Peyer's patch (tissue), 4 donors: ENCODE measurements around the gene DIS3L2. TPM values are rescaled to one million over a fixed set of nuclear protein-coding genes. Genes with fewer than 3 reads are reported as not detected.

ENCODE experiments used
- DNase-seq, 3 donors: peaks; one replicate each; pipeline ENCODE4 v3.0.0-alpha.2; 2017 to 2019
- H3K27ac ChIP-seq, 4 donors: fragments of 200-600 bp; sonication (generic); one replicate each; pipeline ENCODE4 v1.5.1; 2016 to 2019
- H3K27me3 ChIP-seq, 2 donors: fragments of 200-600 bp; sonication (generic); one replicate each; pipeline ENCODE4 v1.5.1; 2019
- H3K36me3 ChIP-seq, 3 donors: fragments of 200-600 bp; sonication (generic); one replicate each; pipeline ENCODE4 v1.5.1; 2016 to 2019
- H3K4me1 ChIP-seq, 4 donors: fragments of 200-600 bp; sonication (generic); one replicate each; pipeline ENCODE4 v1.5.1; 2016 to 2019
- H3K4me3 ChIP-seq, 4 donors: fragments of 200-600 bp; sonication (generic); 1 replicate in 3 of 4; 2 replicates in 1 of 4; pipeline ENCODE4 v1.5.1; 2016 to 2019; ENCODE audit warnings: mild to moderate bottlenecking in 1 of 4
- H3K9me3 ChIP-seq, 4 donors: fragments of 200-600 bp; sonication (generic); one replicate each; pipeline ENCODE4 v1.5.1; 2016 to 2019; ENCODE audit warnings: mild to moderate bottlenecking in 1 of 4
- POLR2A ChIP-seq, 2 donors: fragments of 450-650 bp; IDR thresholded peaks; one replicate each; pipeline ENCODE4 v1.5.1; 2017; ENCODE audit warnings: antibody characterized with exemption in 2 of 2, mild to moderate bottlenecking in 2 of 2, moderate library complexity in 2 of 2
- total RNA-seq, 4 donors: library from RNA; depleted of rRNA; stranded (reverse); fragments of >200 nt; gene quantifications; one replicate each; pipeline ENCODE4 v1.1.0, GENCODE V29; 2016
- TF ChIP-seq, protein P1 (sequence below), 6 experiments: fragments of 450-650 bp in 4 of 6; fragments of 200-600 bp in 2 of 6; sonication (generic) in 1 of 6; IDR thresholded peaks; one replicate each; pipeline ENCODE4 v1.5.1; 2017 to 2019; ENCODE audit warnings: antibody characterized with exemption in 6 of 6, mild to moderate bottlenecking in 3 of 6, moderate library complexity in 1 of 6

Gene DIS3L2
- total RNA-seq, 4 donors from 2014 or later, result 26.4 to 147 (median 58.3) TPM

DNA sequence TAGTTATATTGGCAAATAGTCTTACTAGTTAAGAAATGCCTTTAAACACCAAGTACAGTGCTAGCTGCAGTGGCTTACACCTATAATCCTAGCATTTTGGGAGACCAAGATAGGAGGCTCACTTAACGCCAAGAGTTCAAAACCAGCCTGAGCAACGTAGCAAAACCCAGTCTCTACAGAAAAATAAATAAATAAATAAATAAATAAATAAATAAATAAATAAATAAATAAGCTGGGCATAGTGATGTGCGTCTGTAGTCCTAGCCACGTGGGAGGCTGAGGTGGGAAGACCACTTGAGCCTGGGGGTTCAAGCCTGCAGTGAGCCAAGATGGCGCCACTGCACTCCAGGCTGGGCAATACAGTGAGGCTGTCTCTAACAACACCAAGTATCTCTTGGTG lies 258.4 kb downstream of the DIS3L2 start:
- Histone ChIP-seq H3K27ac (no peak overlapping the region), H3K4me3 (no peak overlapping the region), H3K4me1 (peaks cover 0 to 10% (median 0%) of the 10 kb centered on the region in 4 donors), H3K27me3 (no peaks in the 10 kb centered on the region), H3K9me3 (no peaks in the 10 kb centered on the region), H3K36me3 (no peaks in the 10 kb centered on the region)
- TF ChIP-seq, protein P1, sequence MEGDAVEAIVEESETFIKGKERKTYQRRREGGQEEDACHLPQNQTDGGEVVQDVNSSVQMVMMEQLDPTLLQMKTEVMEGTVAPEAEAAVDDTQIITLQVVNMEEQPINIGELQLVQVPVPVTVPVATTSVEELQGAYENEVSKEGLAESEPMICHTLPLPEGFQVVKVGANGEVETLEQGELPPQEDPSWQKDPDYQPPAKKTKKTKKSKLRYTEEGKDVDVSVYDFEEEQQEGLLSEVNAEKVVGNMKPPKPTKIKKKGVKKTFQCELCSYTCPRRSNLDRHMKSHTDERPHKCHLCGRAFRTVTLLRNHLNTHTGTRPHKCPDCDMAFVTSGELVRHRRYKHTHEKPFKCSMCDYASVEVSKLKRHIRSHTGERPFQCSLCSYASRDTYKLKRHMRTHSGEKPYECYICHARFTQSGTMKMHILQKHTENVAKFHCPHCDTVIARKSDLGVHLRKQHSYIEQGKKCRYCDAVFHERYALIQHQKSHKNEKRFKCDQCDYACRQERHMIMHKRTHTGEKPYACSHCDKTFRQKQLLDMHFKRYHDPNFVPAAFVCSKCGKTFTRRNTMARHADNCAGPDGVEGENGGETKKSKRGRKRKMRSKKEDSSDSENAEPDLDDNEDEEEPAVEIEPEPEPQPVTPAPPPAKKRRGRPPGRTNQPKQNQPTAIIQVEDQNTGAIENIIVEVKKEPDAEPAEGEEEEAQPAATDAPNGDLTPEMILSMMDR (IDR thresholded peaks at IDR 0.05), result no peak
- no peak for TF ChIP-seq POLR2A (IDR thresholded peaks at IDR 0.05)
- no peak for DNase-seq

DNA sequence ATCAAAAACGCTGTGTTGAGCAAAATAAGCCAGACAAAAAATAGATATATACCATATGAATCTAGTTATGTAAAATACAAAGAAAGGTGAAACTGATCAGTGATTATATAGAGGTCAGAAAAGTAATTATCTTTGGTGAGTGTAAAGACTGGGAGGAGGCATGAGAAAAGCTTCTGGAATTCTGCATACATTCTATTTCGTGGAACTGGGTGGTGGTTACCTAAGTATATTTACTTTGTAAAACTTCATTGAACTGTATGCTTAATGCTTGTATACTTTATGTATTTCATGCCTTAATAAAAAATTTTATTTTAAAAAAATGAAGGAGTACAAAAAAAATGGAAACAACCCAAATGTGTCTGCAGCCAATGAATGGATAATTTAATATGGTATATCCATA lies 263.9 kb downstream of the DIS3L2 start:
- no peaks in the 10 kb centered on the region for H3K36me3 ChIP-seq
- no peak overlapping the region for H3K4me3 ChIP-seq
- H3K27ac ChIP-seq, result no peak overlapping the region
- H3K4me1 ChIP-seq, result no peaks in the 10 kb centered on the region
- no peaks in the 10 kb centered on the region for H3K9me3 ChIP-seq
- no peaks in the 10 kb centered on the region for H3K27me3 ChIP-seq
- no peak for TF ChIP-seq POLR2A (IDR thresholded peaks at IDR 0.05)
- TF ChIP-seq, protein P1 (IDR thresholded peaks at IDR 0.05), result no peak
- no peak for DNase-seq

DNA sequence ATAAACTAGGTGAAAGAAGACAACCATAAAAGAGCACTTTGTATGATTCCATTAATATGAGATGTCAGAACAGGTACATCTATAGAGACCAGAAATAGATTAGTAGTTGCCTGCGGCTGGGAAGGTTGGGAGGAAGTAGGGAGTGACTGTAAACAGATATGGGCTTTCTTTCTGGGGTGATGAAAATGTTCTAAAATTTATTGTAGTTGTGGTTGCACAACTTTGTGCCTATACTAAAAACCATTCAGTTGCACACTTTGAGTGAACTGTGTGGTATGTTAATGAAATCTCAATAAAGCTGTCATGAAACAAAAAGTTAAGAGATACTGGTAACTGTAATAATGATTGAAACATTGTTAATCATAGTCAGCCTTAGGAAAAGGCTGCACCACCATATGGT lies 264.4 kb downstream of the DIS3L2 start:
- no peak for TF ChIP-seq POLR2A (IDR thresholded peaks at IDR 0.05)
- TF ChIP-seq, protein P1 (IDR thresholded peaks at IDR 0.05), result no peak

DNA sequence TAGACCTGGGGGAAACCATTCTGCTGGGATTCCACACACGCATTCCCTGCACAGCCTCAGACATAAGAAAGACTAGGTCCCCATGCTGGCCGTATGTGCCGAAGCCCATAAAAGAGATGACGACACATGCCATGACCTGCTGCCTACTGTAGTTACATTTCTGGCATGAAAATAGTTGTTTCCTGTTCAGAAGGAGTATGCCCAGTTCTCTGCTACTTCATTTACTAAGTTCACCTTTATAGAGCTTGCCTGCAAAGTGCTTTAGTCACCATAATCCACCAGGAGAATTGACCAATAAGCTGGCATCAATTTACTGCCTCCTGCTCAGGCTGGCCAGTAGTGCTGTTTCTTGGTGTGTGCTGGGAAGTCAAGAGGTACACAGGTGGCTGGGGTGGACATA lies 266.8 kb downstream of the DIS3L2 start:
- no peak for DNase-seq
- no peak for TF ChIP-seq POLR2A (IDR thresholded peaks at IDR 0.05)
- TF ChIP-seq, protein P1 (IDR thresholded peaks at IDR 0.05), result no peak
- no peaks in the 10 kb centered on the region for H3K36me3 ChIP-seq
- no peaks in the 10 kb centered on the region for H3K4me1 ChIP-seq
- H3K4me3 ChIP-seq, result no peak overlapping the region
- H3K27ac ChIP-seq, result no peak overlapping the region
- H3K27me3 ChIP-seq, result no peaks in the 10 kb centered on the region
- no peaks in the 10 kb centered on the region for H3K9me3 ChIP-seq

More for the DNA sequence above, 264.4 kb downstream of the DIS3L2 start:
- no peaks in the 10 kb centered on the region for H3K27me3 ChIP-seq
- DNase-seq, result no peak
- H3K9me3 ChIP-seq, result no peaks in the 10 kb centered on the region
- no peak overlapping the region for H3K4me3 ChIP-seq
- no peaks in the 10 kb centered on the region for H3K4me1 ChIP-seq
- H3K27ac ChIP-seq, result no peak overlapping the region
- no peaks in the 10 kb centered on the region for H3K36me3 ChIP-seq

DNA sequence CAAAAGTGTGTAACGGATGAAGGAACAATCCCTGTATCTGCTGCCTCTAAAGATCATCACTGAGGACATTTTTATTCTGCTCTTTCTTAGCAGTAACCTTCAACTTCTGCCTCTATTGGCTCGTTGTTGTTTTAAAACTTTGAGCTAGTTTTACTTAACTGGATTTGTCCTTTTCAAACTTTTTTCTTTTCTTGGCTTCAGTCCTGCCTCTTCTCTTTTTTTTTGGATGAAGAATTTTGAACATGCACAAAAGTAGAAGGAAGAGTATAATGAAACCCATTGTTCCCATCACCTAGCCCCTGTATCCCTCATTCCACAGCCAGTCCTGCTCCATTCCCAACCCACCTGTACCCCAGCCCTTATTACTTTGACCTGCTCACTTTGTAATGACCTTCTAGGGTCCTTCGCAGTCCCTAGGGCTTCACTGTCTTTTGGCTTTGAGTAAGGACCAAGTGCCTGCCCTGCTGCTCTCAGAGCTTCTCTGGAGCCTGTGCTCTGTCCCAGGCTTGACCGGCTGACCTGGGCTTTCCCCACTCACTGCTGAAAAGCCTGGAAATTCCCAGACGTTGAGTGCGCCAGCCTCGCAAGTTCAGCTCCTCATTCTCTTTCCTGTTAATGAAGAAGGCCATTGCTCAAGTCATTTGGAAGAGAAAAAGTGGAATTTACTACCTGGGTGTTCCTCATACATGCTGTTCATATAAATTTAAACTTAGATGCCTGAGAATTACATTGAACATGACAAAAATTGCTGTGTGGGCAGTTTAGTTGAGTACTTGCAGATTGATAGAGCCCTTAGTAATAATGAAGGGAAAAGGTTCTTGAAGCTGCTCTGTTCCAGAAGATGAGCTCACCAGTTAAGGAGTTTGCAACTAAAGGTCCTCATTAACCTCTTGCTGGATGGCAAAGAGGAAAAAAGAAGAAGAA lies 267.7 kb downstream of the DIS3L2 start:
- no peaks in the 10 kb centered on the region for H3K36me3 ChIP-seq
- H3K4me3 ChIP-seq, result no peak overlapping the region
- H3K9me3 ChIP-seq, result no peaks in the 10 kb centered on the region
- H3K27ac ChIP-seq, result no peak overlapping the region
- DNase-seq, result no peak
- no peaks in the 10 kb centered on the region for H3K27me3 ChIP-seq
- TF ChIP-seq, protein P1 (IDR thresholded peaks at IDR 0.05), result no peak
- TF ChIP-seq POLR2A (IDR thresholded peaks at IDR 0.05), result no peak
- no peaks in the 10 kb centered on the region for H3K4me1 ChIP-seq
